Ectodermal cell (in vitro differentiated cells): Measurements from ENCODE around the gene PRDX3. TPM values are rescaled to one million over a fixed set of nuclear protein-coding genes. Genes with fewer than 3 reads are reported as not detected.

Experiments used
- H3K27ac ChIP-seq: 2 replicates; pipeline ENCODE4 v1.7.0; 2013; ENCODE audit warnings: mild to moderate bottlenecking, low read depth, low read length; ENCODE audit not compliant: insufficient read depth, poor library complexity, severe bottlenecking
- H3K27me3 ChIP-seq: 2 replicates; pipeline ENCODE4 v1.7.0; 2013; ENCODE audit warnings: mild to moderate bottlenecking, low read length; ENCODE audit not compliant: insufficient read depth, control insufficient read depth, poor library complexity, severe bottlenecking
- H3K36me3 ChIP-seq: one replicate; pipeline ENCODE4 v1.7.0; 2013; ENCODE audit warnings: low read length; ENCODE audit not compliant: control insufficient read depth, insufficient read depth
- H3K4me1 ChIP-seq: one replicate; pipeline ENCODE4 v1.7.0; 2013; ENCODE audit warnings: low read length; ENCODE audit not compliant: control insufficient read depth, insufficient read depth
- H3K4me3 ChIP-seq: 2 replicates; pipeline ENCODE4 v1.7.0; 2013; ENCODE audit warnings: low read depth, low read length, control low read depth; ENCODE audit not compliant: insufficient read depth
- H3K9me3 ChIP-seq: 2 replicates; pipeline ENCODE4 v1.7.0; 2013; ENCODE audit warnings: mild to moderate bottlenecking, low read length, moderate library complexity; ENCODE audit not compliant: control insufficient read depth
- WGBS, 2 experiments: methylation state at CpG; one replicate each; pipeline ENCODE4 v1.1.7; 2013; ENCODE audit warnings: missing lambda C conversion rate in 2 of 2; 5-methylcytosine and 5-hydroxymethylcytosine counted together
- polyA plus RNA-seq, 4 experiments: library from polyadenylated mRNA; stranded (reverse); fragments of 50-300 nt; gene quantifications; one replicate each; pipeline ENCODE4 v1.2.3, GENCODE V29; 2013

The PRDX3 gene
- 229 TPM for polyA plus RNA-seq (2013, experiment 1 of 4)
- polyA plus RNA-seq (2013, experiment 2 of 4) = 244 TPM
- 253 TPM for polyA plus RNA-seq (2013, experiment 3 of 4)
- polyA plus RNA-seq (2013, experiment 4 of 4) = 268 TPM

GRCh38 chr10:119178372-119179119 lies at the start of gene PRDX3:
TSS of gene PRDX3 (minus strand) at chr10:119178812. CDS start at chr10:119178790, 22 bp downstream.
- Histone ChIP-seq H3K4me1 (peaks cover 7% of the 10 kb centered on the region), H3K4me3 (peak within 1 kb of the TSS; percentile 64), H3K36me3 (peaks cover 12% of the 10 kb centered on the region), H3K9me3 (peaks cover under 1% of the 10 kb centered on the region), H3K27ac (peak within 1 kb of the TSS; percentile 44), H3K27me3 (no peaks in the 10 kb centered on the region)
- WGBS, 2 experiments = 0% methylated on average over 45 of the region's 45 CpGs

GRCh38 chr10:119227825-119228224 lies 49.2 kb upstream of the PRDX3 start:
- no peak overlapping the region for H3K4me3 ChIP-seq
- peaks cover 7% of the 10 kb centered on the region for H3K4me1 ChIP-seq

GRCh38 chr10:119225083-119225658 lies 46.6 kb upstream of the PRDX3 start:
- WGBS, 2 experiments = 91 to 96% methylated on average over 4 of the region's 4 CpGs
- H3K36me3 ChIP-seq = no peaks in the 10 kb centered on the region
- no peak overlapping the region for H3K27ac ChIP-seq
- H3K9me3 ChIP-seq = no peaks in the 10 kb centered on the region
- H3K4me1 ChIP-seq = peaks cover 15% of the 10 kb centered on the region
- no peak overlapping the region for H3K4me3 ChIP-seq
- no peaks in the 10 kb centered on the region for H3K27me3 ChIP-seq

More at GRCh38 chr10:119227825-119228224, 49.2 kb upstream of the PRDX3 start:
- H3K9me3 ChIP-seq = no peaks in the 10 kb centered on the region
- H3K36me3 ChIP-seq = no peaks in the 10 kb centered on the region
- no peak overlapping the region for H3K27ac ChIP-seq
- 89 to 93% methylated on average over 5 to 6 of the region's 6 CpGs for WGBS, 2 experiments
- no peaks in the 10 kb centered on the region for H3K27me3 ChIP-seq

DNA sequence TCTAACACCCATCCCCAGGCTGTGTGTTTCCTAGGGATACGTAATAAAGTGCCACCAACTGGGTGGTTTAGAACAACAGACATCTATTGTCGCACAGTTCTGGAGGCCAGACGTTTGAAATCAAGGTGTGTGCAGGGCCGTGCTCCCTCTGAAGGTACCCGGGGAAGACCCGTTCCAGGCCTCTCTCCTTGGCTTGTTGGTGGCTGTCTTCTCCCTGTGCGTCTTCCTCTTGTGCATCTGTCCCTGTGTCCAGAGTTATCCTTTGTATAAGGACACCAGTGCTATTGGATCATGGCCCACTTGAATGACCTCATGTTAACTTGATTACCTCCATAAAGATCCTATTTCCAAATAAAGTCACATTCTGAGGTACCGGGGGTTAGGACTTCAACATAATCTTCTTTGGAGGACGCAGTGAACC lies 44.4 kb upstream of the PRDX3 start:
- 88 to 90% methylated on average over 9 of the region's 9 CpGs for WGBS, 2 experiments

DNA sequence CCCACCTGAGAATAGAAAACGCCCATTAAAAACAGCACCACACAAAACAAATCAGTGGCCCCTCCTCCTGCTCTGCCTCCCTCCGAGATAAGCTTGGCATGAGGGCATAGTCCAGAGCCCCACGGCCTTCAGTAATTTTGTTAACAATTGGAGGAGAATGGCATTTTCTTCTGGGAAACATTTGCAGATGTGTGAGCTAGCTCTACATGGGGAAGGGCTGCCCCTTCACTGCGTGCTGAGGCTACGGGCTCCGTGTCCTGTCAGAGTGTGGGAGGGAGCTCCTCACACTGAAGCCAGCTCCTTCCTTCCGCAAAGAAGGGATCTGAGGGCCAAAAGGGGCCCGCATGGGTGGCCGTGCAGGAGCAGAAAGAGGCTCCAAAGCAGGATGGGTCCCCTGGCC lies 43.9 kb upstream of the PRDX3 start:
- 42 to 44% methylated on average over 9 of the region's 9 CpGs for WGBS, 2 experiments
- no peak overlapping the region for H3K4me3 ChIP-seq
- H3K36me3 ChIP-seq = no peaks in the 10 kb centered on the region
- no peaks in the 10 kb centered on the region for H3K9me3 ChIP-seq
- H3K4me1 ChIP-seq = peaks cover 18% of the 10 kb centered on the region
- H3K27me3 ChIP-seq = no peaks in the 10 kb centered on the region
- no peak overlapping the region for H3K27ac ChIP-seq

More for the DNA sequence above, 44.4 kb upstream of the PRDX3 start:
- H3K4me3 ChIP-seq = no peak overlapping the region
- no peaks in the 10 kb centered on the region for H3K36me3 ChIP-seq
- H3K27me3 ChIP-seq = no peaks in the 10 kb centered on the region
- peaks cover 16% of the 10 kb centered on the region for H3K4me1 ChIP-seq
- no peaks in the 10 kb centered on the region for H3K9me3 ChIP-seq
- no peak overlapping the region for H3K27ac ChIP-seq

GRCh38 chr10:119221666-119222065 lies 43.1 kb upstream of the PRDX3 start:
- Histone ChIP-seq H3K9me3 (no peaks in the 10 kb centered on the region), H3K4me1 (peaks cover 18% of the 10 kb centered on the region), H3K36me3 (no peaks in the 10 kb centered on the region), H3K27ac (no peak overlapping the region), H3K4me3 (no peak overlapping the region), H3K27me3 (no peaks in the 10 kb centered on the region)
- 95% methylated on average over 1 of the region's 1 CpG for WGBS, 2 experiments

GRCh38 chr10:119221201-119221600 lies 42.6 kb upstream of the PRDX3 start:
- H3K27ac ChIP-seq = no peak overlapping the region
- H3K4me1 ChIP-seq = peaks cover 18% of the 10 kb centered on the region
- no peaks in the 10 kb centered on the region for H3K36me3 ChIP-seq
- 94 to 95% methylated on average over 4 of the region's 4 CpGs for WGBS, 2 experiments
- no peaks in the 10 kb centered on the region for H3K27me3 ChIP-seq
- no peaks in the 10 kb centered on the region for H3K9me3 ChIP-seq
- H3K4me3 ChIP-seq = no peak overlapping the region

GRCh38 chr10:119219871-119220270 lies 41.3 kb upstream of the PRDX3 start:
- H3K27me3 ChIP-seq = no peaks in the 10 kb centered on the region
- 93 to 94% methylated on average over 5 of the region's 5 CpGs for WGBS, 2 experiments
- H3K4me1 ChIP-seq = peaks cover 18% of the 10 kb centered on the region
- H3K36me3 ChIP-seq = no peaks in the 10 kb centered on the region
- no peak overlapping the region for H3K4me3 ChIP-seq
- H3K9me3 ChIP-seq = no peaks in the 10 kb centered on the region
- H3K27ac ChIP-seq = no peak overlapping the region

DNA sequence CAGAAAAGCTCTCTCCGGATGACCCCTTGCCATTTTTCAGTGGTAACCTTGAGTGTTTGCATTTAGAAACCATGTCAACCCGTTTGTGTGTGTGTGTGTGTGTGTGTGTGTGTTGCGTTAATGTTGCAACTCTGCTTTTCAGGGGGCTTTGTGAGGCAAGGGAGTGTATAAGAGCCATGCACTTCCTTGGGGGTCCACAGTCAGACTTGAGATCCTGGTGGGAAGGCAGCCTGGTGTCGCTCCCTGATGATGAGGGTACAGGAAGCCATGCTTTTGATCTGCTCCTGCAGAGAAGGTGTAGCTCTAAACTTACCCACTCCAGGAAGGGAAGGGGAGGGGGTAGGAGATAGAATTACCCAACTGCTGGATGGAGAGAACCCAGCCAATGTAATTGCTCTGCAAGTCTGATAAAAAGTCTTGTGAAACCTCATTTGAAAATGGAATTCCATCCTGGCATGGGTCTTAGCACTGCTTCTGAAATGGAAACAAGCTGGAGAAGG lies 39.4 kb upstream of the PRDX3 start:
- no peak overlapping the region for H3K4me3 ChIP-seq
- H3K36me3 ChIP-seq = no peaks in the 10 kb centered on the region
- 78 to 80% methylated on average over 4 of the region's 4 CpGs for WGBS, 2 experiments
- H3K27me3 ChIP-seq = no peaks in the 10 kb centered on the region
- peaks cover 14% of the 10 kb centered on the region for H3K4me1 ChIP-seq
- H3K9me3 ChIP-seq = no peaks in the 10 kb centered on the region
- no peak overlapping the region for H3K27ac ChIP-seq

DNA sequence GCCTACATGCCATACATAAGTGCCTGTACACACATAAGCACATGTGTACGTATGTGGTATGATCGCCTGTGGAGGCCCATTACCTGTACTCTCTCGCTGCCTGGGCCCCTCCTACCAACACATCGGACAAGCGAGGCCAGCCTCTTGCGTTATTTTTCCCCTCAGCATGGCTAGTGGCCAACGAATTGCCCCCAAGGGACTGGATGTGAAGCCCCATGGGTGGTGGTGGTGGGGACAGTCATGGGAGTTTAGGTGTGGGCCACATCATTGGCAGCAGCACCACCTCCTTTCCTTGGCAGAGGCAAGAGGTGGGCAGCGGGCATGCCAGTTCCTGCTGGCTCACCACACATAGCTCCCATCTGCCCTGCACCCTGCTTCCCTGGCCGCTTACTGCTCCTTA lies 38.8 kb upstream of the PRDX3 start:
- 93 to 95% methylated on average over 9 of the region's 9 CpGs for WGBS, 2 experiments

More for the DNA sequence above, 38.8 kb upstream of the PRDX3 start:
- Histone ChIP-seq H3K4me1 (peaks cover 7% of the 10 kb centered on the region), H3K36me3 (no peaks in the 10 kb centered on the region), H3K27me3 (no peaks in the 10 kb centered on the region), H3K9me3 (no peaks in the 10 kb centered on the region), H3K4me3 (no peak overlapping the region), H3K27ac (no peak overlapping the region)
